ENCODE results near the gene SPP1.
"Not testable (repeated sequence)": the region's sequence is repeated elsewhere in the genome, so short reads cannot be mapped to it uniquely, and the experiment has no call there.

SPP1 gene

DNA sequence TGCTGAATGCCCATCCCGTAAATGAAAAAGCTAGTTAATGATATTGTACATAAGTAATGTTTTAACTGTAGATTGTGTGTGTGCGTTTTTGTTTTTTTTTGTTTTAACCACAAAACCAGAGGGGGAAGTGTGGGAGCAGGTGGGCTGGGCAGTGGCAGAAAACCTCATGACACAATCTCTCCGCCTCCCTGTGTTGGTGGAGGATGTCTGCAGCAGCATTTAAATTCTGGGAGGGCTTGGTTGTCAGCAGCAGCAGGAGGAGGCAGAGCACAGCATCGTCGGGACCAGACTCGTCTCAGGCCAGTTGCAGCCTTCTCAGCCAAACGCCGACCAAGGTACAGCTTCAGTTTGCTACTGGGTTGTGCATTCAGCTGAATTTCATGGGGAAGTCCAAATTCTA lies at the start of gene SPP1:
Gene SPP1 (plus strand): TSS at position 249 of the 400 bp plus-strand sequence. CDS start 1,182 bp downstream, outside the sequence.
- no peak for DNase-seq

DNA sequence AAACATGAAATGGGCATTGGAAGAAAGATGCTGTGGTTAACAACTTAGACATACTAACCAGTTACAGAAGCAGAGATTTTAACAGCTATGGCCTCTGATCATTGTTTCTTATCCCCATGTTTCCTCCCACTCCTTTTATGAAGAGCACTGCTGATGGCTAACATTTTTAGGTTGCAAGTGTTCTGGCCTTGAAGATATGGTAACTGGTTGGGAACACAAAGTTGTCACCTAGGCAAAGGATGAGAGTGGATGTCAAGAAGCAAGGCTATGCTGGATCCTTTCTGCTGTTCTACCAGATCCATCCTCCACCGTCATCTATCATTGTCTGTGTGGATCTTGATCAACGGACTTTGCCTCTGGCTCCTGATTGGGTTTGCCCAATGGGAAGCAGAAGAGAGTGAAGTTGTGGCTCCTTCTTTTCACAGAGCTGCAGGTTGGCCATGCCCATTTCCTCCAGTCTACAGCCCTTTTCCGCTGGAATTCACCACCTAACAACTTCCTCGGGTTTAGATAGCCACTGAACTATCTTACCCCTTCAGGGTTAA lies 48.9 kb upstream of the SPP1 start:
- no peak for DNase-seq

DNA sequence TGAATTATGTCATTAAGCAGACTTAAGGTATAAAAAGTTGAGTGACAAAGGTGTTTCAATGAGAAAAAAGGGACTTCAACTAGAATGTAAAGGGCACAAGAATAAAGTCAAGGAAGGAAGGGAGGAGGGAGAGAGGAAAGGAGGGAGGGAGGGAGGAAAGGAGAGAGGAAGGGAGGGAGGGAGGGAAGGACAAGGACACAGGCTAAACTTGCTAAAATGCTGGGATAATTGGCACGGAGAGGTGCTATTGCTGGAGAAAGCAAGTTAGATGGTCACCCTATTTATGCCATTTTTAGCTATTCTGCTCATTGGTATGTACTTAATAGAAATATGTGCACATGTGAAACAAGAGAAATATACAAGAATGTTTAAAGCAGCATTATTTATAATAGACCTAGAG lies 44.9 kb upstream of the SPP1 start:
- no peak for DNase-seq

DNA sequence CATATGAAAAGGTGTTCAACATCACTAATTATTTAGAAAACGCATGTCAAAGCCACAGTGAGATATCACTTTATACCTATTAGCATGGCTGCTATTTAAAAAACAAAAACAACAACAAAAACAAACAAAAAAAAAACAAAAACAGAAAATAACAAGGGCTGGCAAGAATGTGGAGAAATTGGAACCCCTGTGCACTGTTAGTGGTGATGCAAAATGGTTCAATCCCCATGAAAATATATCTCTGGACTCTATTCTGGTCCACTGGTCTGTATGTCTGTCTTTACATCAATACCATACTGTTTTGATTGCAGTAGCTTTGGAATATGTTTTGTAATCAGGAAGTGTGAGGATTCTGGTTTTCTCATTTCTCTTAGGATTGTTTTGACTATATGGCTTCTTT lies 43.6 kb upstream of the SPP1 start:
- no peak for DNase-seq

DNA sequence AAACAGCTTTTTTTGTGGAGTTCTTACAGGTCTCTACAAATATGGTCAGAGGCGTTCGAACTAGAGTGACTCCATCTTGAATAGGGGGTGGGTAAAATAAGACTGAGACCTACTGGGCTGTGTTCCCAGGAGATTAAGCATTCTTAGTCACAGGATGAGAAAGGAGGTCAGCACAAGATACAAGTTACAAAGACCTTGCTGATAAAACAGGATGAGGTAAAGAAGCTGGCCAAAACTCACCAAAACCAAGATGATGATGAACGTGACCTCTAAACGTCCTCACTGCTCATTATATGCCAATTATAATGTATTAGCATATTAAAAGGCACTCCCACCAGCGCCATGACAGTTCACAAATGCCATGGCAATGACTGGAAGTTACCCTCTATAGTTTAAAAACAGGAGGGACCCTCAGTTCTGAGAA lies 42.8 kb upstream of the SPP1 start:
- no peak for DNase-seq

DNA sequence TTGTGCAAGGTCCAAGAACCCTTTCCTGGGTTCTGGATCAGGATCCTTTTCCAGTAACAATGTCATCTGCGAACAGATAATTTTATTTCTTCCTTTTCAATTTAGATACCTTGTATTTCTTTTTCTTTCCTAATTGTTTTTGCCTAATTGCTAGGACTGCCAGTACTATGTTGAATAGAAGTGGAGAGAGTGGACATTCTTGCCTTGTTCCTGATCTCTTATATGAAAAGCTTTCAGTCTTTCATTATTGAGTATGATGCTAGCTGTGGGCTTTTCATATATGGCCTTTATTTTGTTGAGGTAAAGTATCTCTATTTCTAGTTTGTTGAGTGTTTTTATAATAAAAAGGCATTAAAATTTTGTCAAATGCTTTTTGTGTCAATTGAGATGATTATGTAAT lies 42.2 kb upstream of the SPP1 start:
- DNase-seq: no peak

DNA sequence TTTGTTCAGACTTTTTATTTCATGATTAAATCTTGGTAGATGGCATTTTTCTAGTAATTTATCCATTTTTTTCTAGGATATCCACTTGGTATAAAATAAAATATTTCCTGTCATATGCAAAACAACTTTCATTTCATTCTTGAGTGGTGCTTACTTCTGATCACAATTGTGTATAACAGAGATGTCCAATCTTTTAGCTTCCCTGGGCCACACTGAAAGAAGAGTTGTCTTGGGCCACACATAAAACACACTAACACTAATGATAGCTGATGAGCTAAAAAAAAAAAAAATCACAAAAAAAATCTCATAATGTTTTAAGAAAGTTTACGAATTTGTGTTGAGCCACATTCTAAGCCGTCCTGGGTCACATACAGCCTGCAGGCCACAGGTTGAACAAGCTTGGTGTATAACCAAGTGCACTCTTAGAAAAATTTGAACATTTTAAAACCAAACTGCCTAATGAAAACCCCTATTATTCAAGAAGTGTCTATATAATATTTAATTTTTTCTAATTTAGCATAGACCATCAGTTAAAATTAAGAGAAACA lies 41.3 kb upstream of the SPP1 start:
- DNase-seq: no peak

DNA sequence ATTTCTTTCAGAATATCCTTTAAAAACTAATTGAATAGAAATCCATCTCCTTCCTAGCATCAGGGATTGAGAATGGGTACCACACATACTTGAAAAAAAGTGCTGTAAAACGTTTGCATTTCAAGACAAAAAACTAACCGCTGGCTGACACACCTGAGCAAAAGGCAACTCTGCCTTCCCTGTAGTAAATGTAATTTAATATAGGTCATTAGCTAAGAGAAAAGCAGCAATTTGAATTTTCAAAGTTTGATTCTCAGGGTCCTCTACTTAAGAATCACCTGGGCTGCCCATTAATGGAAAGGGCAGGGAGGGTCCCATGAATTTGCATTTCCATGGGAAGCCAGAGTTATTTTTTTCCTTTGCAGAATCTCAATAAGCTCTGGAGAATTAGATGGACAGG lies 40.5 kb upstream of the SPP1 start:
- no peak for DNase-seq

DNA sequence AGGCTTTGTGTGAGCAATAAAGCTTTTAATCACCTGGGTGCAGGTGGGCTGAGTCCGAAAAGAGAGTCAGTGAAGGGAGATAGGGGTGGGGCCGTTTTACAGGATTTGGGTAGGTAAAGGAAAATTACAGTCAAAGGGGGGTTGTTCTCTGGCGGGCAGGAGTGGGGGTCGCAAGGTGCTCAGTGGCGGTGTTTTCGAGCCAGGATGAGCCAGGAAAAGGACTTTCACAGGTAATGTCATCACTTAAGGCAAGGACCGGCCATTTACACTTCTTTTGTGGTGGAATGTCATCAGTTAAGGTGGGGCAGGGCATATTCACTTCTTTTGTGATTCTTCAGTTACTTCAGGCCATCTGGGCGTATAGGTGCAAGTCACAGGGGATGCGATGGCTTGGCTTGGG lies 39.6 kb upstream of the SPP1 start:
- not testable (repeated sequence) for DNase-seq

DNA sequence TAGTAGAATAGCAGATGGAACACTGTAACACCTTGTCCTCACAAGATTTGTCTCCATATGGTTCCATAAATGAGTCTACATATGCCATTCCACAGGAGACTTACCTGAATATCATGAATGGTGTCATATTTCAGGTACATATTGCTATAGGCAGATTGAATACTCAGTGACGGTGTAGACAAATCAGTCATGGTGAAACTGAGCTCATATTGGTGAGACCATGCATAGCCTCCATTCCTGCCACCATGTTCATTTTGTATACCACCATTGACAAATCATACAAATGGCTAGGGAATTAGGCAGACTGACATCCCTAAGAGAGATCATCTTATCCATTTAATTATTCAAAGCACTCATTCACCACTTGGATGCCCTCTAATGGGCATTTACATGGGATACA lies 38.0 kb upstream of the SPP1 start:
- DNase-seq: no peak

DNA sequence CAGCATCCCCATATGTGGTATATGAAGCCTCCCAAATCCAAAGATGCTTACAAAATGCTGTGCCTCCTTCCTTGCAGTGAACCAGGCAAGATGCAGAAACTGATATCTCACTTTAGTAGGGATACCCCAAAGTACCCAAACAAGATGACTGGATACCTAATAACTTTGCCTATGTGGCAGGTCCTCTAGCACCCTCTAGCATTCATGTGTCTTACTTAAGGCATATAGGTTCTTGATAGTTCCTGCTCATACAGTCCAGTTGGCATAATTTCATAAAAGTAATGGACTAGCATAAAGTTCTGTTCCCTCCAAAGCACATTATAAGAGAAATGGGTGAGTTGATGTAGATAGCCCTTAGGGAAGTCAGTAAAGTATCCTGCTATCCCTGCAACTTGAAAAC lies 36.8 kb upstream of the SPP1 start:
- DNase-seq: no peak

DNA sequence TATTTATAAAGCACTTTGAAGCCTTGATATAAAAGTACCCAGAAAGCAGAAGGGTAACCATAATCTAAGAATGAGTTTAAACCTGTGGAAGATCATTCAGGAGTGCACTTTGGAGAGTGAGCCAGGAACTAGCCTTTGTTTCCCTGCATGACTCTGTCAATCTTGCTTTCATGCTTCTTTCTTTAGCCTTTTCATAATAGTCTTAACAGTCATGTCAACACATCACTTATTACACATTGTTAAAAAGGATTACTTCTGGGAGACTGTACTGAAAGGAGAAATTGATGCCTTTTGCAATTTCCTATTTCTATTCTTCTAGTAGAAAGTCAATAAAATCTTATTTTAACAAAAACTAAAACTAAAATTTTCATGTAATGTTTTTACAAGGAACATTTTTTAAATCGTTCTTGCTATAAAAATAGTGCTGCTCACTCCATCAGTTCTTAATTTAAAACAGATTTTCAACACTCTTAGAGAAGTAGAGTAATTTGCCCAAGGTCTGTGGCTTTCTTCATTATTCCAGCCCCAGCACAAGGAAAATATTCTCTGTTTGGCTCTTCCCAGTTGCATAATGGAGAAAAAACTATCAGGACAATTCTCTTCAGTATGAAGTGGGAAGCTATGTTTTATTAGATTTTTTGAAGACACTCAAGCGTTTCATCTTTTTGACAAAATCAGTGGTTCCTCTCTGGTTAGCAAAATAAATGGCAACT lies 35.4 kb upstream of the SPP1 start:
- no peak for DNase-seq

DNA sequence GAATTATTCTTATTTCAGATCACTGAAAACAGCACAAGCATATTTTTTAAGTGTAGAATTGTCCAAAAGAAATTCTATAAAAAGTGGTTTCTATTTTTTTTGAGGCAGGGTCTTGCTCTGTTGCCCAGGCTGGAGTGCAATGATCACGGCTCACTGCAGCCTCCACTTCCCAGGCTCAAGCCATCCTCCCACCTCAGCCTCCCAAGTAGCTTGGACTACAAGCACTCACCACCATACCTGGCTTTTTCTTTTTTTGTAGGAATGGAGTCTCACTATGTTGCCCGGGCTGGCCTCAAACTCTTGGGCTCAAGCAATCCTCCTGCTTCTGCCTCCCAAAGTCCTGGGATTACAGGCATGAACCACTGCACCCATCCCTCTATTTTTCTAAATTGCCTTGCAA lies 34.7 kb upstream of the SPP1 start:
- not testable (repeated sequence) for DNase-seq

DNA sequence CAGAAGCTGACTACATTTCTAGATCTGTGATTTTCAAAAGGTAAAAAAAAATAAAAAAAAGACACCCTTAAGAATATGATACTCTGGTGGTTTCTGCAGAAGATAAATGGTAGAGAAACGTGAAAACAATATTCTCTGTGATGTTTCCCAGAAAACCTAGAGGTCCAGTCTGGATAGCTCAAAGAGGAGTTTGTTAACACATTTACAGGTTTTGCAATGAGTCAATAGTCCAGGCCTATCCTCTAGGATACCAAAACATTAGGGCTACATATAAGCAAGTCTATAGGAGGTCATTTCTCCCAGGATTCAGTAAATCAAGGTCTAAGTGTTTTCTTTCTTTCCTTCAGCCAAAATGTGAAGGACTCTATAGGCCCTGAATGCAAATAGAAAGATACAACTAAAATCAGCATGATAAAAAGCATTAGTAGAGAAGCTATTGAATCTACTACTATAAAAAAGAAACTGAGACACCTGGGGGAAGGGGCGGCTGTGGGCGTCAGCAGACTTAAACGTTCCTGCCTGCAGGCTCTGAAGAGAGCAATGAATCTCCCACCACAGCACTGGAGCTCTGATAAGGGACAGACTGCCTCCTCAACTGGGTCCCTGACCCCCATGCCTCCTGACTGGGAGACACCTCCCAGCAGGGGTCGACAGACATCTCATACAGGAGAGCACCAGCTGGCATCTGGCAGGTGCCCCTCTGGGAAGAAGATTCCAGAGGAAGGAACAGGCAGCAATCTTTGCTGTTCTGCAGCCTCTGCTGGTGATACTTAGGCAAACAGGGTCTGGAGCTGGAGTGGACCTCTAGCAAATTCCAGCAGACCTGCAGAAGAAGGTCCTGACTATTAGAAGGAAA lies 33.7 kb upstream of the SPP1 start:
- no peak for DNase-seq

DNA sequence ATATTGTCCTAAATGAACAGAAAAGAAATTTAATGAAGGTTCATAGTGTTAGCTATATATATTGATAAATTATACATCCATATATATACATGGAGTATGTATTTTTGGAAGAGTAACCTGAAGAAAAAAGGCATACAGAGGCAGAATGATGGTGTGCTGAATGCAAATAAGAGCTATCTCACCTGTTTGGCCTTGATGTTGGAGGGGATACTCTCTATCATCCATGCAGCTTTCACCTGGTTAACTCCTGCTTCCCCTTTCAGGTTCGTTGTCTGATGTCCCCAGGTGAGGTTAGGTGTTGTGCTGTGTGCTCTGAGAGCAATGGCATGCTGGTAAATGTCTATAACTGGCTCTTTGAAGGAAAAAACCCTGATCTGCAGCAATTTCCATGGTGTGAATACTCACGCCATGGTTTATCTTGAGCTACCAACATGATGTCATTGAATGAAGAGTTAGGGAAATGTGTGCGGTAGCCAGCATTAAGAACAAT lies 31.8 kb upstream of the SPP1 start:
- no peak for DNase-seq

DNA sequence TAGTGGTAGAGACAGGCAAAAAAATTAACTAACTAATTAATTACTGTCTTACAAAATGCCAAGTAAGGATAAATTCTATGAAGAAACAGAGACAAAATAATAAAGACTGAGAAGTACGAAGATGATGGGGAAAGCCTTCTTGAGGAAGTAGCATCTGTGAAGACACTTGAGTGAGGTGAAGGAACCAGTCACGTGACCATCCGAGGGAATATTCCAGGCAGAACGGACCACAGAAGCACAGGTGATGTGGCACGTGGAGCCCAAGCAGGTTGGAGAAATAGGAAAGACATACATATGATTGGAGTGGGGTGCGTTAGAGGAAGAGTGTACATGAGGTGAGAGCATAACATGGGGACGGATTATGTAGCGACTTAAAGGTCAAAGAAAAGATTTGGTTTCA lies 30.5 kb upstream of the SPP1 start:
- DNase-seq: no peak

DNA sequence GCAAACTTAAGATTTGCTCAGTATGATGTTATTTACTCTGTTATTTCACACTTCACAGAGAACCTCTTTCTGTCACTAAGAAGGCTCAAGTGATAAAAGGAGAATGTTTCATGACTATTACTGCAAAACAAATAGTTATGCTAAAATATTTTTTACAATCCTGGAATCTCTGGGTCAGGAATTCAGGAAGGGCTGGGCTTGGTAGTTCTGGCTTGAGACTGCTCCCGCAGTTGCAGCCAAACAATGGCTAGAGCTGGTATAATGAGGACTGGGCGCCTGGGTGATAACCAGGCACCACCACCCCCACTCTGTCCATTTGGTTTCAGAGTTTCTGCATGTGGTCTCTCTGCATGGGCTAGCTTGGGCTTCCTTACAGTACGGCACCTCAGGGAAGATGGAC lies 28.7 kb upstream of the SPP1 start:
- DNase-seq: no peak

DNA sequence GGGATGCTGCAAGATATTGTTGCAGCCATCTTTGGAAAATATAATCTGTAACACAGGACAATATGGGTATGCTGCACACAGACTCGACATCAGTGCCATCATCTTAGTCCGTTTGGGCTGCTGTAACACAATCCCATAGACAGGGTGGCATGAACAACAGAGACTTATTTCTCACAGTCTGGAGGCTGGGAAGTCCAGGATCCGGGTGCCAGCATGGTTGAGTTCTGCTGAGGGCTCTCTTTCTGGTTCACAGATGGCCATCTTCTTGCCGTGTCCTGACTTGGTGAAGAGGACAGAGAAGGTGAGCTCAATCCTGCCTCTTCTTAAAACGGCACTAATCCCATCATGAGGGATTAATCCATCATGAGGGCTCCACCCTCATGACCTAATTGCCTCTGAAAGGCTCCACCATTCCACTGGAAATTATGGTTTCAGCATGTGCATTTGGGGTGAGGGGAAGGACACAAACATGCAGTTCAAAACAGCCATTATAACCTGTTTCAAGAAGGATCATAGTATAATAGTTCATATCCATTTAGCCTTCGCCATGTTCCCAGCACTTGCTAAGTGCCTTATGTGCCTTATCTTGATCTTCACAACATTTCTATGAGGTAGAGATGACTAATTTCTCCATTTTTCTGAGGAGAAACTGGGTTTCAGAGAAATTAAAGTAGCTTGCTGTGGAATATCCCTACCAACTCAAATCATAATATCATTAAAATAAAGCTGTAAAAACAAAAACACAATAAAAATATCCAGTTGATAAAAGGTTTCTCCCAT lies 27.9 kb upstream of the SPP1 start:
- no peak for DNase-seq

DNA sequence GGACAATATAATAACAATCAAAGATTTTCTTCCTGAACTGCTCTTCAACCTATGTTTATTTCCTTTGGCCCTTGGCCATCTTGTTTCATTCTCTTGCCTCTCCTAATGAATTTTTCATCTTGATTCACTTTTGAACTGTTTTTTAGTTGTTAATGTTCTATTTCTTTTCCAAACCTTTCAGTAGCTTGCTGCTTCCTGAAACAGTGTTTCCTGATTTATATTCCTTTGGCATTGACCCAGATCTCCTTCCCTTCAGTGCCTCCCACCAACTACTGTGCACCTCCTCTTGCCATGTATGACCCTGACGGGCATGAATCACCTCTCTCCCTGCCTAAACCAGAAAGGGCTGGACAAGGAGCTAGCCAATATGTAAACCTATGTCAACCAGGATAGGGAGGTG lies 25.6 kb upstream of the SPP1 start:
- DNase-seq: no peak

DNA sequence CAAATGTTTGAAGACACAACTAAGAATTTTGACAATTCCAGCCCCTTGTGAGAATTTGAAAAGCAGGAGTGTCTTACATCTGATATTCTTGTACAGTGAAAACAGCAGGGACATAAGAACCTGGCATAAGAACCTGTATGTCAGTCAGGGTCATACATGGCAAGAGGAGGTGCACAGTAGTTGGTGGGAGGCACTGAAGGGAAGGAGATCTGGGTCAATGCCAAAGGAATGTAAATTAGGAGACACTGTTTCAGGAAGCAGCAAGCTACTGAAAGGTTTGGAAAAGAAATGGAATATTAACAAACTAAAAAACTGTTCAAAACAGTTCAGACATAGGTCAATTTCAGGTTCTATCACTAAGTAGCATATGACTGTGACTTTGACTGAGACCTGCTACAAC lies 25.0 kb upstream of the SPP1 start:
- no peak for DNase-seq

DNA sequence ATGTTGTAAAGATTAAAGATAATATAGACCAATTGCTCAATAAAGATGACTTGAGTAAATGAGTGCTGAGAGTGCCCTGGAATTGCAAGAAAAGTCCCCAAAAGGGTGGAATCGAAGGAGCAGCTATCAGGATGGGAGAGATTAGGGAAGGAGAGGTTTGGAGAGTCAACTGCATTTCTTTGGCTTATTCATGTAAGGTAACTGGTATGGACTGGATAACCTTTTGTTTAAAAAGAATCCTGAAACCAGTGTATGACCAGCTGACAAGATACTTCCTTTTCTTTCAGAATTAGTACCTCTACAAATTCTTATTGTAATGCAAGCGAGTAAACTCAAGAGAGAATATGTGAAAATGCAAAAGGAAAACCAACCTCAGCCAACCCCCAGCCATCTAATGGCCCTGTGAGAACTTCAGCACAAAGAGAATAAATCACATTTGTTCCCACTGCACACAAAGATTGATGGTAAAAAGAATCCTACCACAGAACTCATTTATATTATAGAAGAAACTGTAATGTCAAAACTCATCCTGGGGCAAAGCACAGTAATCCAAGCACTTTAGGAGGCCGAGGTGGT lies 24.5 kb upstream of the SPP1 start:
- no peak for DNase-seq

DNA sequence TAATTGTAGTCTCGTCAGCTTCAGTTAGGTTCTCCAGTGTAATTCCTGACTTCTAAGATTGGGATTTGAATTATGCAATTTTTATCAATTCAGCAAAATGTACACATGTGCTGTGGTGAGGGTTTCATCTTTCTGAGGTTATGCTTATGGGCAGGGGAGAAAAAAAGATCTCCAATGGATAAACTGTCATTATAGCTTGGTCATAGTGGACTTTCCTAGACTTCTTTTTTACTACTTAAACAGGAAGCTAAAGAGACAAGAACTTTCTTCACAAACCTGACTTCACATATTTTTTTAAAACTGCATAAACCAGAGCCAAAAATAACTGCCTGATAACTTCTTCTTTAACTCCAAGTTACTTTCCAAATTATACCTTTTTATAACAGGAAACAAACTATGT lies 21.7 kb upstream of the SPP1 start:
- DNase-seq: no peak

DNA sequence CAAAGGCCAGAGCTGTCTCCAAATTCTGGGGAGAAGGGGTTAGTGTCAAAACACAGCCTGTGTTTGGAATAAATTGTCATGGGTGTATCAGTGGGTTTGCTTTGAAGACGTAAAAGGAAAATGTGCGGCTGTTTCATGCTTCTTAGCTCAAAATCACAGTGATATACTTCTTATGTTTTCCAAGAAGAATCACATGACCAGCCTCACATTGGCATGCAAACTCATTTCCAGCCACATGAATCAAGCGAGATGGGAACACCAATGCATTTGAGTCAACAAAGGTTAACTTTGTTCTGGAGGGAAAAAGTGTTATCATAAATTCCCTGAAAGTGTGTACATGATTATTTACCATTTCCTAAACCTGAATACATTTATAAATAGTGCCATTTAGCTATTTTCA lies 19.0 kb upstream of the SPP1 start:
- DNase-seq: no peak

All from NCI-H1092 treated with DMSO at 0.1 percent for 48 hours (cell line).